HG02759 (cell line): ENCODE results near the gene CD244.

Experiments used
- ATAC-seq: cut with Tn5 transposase; IDR thresholded peaks from one replicate; pipeline ENCODE4 v1.9.1; 2021; ENCODE audit warnings: mild to moderate bottlenecking, moderate library complexity; ENCODE audit not compliant: unreplicated experiment

CD244 gene

DNA sequence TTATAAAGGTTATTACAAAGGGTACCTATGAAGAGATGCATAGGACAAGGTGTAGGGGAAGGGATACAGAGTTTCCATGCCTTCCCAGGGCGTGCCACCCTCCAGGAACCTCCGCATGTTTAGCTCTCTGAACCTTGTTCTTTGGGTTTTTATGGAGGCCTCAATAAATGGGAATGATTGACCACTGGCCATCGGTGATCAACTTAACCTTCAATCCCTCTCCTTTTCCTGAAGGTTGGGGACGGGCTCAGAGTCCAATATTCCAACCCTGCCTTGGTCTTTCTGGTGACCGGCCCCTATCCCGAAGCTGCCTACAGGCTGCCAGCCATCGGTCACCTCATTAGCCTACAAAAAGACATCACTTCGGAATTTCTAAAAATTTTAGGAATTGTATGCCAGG is 11.7 kb downstream of the CD244 start:
- ATAC-seq: no peak

DNA sequence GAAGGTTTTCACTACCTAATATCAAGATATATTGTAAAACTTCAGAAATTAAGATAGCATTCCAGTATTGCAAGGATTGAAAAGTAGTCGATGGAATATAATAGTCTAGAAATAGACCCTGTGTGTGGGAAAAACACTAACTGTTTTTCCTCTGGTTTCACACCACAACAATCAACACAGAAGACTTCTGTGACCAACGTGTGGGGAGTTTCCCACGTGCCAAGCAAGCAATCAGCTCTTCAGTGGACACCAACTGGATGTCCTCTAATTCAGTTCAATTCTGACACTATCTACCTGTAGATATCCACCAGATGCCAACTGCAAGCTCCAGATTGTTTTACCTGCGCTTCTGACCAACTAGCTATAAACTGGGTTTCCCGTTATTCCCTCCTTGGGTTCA is 12.1 kb downstream of the CD244 start:
- no peak for ATAC-seq

DNA sequence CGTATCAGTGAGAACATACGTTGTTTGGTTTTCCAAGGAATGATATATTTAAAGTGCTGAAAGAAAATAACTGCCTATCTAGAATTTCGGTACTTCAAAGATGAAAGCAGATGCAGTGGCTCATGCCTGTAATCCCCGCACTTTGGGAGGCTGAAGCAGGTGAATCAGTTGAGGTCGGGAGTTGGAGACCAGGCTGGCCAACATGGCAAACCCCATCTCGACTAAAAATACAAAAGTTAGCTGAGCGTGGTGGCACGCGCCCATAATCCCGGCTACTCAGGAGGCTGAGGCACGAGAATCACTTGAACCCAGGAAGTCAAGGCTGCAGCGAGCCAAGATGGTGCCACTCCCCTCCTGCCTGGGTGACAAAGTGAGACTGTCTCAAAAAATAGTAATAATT is 16.4 kb downstream of the CD244 start:
- ATAC-seq: no peak

DNA sequence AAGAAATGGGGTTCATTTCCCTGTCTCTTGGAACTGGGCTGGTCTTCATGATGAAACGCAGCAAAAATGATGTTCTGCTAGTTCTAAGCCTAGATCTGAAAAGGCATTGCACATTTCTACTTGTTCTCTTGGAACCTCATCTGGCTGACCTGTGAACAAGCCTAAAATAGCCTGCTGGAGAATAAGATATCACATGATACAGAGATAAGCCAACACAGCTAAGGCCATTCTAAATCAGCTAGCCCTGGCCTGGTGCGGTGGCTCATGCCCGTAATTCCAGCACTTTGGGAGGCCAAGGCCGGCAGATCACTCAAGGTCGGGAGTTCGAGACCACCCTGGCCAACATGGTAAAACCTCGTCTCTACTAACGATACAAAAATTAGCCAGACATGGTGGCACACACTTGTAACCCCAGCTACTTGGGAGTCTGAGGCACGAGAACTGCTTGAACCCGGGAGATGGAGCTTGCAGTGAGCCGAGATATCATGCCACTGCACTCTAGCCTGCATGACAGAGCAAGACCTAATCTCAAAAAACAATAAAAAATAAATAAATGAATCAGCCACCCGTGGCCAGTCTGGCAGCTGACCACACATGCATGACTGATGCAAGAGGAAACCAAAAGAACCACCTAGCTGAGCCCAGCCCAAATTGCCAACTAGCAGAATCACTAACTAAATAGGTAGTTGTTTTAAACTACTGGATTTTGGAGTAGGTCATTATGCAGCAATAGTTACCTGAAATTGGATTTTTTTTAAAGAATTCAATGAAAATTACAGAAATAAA is 18.0 kb downstream of the CD244 start:
- no peak for ATAC-seq

DNA sequence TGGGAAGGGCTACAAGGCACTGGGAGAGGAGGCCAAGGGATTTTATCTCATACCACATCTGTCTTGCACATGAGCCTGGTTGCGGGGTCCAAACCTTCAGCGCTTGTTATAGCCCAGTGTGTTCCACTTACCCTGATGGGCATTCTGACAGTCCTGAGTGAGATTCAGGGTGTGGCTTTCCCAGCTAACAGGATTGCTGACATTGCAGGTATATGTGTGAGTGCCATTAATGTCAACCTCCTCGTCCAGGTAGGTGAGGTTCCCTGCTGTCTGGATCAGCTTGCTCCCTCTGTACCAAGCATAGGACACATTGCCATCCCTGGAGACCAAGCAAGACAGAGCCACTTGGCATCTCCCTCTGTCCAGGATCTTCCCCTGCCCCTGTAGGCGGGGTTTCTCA is 21.6 kb downstream of the CD244 start:
- ATAC-seq: no peak

DNA sequence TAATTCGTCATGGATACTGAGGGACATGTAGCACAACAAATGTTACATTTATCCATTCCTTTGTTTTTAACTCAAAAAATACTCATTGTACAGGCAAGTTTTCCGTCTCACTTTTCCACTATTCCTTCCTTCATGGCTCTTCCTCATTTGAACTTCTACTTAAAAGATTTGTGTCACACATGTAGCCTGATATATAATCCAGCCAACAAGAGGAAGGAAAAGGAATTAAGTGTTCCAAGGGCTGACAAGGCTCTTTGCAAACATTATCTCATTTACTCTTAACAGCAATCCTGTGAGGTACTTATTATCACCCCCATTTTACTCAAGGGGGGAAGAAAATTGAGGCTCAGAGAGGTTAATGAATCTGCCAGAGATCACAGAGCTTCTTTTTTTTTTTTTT is 22.9 kb downstream of the CD244 start:
- no peak for ATAC-seq

DNA sequence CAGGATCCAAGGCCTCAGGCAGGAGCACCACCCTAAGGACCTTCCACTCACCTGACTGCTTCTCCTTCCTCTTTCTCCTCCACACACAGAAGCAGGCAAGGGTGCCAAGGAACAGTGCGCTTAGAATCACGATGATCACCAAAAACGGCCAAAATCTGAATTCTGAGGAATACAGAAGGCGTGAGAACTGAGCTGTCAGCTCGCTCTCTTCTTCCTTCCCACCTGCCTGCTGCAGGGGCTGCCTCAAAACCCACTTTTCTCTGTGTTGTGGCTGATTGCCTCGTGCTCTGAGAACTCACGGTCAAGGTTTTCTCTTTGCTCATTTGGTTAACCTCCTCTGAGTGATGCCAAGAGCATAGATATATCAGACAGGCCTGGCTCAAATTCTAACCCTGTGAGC is 23.8 kb downstream of the CD244 start:
- ATAC-seq: no peak

DNA sequence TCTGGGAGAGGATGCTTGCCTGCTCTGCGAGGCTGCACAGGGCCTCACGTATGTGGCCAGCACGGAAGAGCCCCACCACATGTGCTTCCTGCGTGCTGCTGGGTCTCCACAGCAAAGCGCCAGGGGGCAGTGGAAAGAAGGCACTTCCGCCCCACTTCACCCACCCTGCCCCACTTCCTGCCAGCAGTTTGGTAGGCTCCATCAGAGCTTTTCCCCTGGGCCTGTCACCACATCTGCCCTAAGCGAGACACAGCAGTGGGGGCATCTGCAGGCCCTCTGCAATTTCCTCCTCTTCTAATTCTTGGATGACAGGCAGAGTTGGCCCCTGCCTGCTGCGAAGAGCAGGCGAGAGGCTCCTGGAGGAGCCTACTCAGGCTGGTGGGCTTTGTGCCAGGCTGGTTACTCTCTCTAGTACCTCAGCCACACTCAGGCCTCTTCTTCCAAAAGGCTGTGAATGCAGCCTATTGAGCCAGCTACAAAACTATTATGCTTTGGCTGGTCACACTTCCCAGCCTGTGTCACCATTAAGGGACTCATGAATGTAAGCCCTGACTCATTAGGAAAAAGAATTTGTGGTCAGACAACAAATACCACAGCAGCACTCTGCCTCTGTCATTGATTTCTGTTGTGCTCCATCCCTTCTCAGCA is 25.0 kb downstream of the CD244 start:
- ATAC-seq: peak; percentile 80

DNA sequence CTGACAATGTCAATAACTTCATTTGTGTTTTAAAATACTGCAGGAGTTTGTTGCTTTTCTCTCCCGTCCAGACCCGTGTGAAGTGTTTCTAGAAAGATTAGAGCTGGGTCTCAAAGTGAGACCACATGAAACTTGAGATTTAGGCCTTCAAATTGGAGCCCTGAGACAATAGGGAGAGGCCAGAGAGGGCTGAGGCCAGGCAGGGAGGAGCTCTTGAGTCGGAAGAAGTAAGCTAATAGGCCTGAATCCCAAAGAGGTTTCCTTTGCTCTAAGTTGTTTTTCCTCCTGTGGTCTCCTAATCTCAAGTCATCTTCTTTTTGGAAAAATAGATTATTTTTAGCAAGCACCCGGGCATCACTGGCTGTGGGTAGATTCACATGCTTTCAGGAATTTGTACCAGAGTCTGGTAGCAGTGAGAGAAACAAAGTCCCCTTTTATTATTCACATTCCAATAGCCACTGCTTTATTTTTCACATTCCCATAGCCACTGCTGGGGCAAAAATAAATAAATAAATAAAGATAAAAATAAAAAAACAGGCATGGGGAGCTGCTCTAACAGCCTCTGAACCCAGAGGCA is 25.6 kb downstream of the CD244 start:
- no peak for ATAC-seq

DNA sequence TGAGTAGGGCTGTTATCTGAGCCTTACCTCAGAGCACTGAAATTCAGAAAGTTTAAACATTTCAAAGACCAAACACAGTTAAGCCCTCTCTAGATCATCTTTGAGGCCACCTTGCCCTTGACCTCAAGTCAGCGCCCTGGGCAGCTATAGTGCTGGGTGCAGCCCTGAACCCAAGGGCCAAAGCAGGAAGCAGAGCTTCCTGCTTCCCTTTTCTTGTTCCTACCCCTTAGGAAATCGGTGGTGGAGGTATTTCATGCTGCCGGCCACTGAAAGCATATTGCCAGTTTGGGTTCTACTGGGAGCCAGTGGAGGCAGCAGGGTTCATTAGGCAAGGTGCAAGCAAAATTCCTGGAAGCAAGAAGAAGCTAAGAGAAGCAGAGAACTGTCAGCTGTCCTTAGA is 26.1 kb downstream of the CD244 start:
- ATAC-seq: no peak

DNA sequence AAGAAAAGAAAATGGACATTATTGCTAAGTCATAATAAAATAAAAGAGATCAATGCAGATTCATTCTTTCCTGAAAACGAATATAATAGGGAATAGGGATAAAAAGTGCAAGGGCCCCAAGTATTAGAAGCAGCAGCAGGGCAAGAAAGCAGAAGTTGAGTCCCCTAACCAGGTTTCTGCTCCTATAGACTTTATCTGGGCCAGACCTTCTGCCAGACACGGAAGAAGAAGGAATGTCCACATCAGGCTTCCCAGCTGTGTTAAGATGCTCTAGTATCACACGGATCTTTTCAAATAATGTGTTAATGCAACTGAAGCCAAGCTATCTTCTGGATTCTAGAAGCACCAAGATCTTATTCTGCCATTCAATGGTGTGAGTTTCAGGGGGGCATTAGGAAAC is 26.9 kb downstream of the CD244 start:
- ATAC-seq: no peak

DNA sequence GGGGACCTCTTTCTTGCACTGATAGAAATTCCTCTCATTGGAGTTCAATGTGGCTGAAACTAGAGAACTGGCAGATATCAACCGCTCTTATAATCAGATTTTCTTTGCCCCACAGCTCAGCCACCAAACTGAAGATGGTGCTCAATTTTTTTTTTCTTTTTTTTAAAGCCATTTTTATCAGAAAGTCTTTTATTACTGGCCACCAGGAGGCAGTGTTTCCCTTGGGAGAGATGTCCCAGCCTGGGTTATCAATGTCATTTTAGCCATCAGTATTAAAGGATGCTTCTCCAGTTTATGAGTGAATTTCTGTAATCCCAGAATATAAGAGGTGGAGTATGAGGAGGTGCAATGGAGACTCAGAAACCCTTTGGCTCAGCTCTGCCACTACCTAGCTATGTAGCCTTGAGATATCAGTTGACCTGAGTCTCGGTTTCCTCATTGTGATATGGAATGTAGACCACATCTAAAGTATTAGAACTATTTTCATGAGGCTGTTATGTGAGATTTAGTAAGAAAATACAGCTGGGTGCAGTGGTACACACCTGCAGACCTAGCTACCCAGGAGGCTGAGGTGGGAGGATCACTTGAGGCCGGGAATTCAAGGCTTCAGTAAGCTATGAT is 27.6 kb downstream of the CD244 start:
- no peak for ATAC-seq

DNA sequence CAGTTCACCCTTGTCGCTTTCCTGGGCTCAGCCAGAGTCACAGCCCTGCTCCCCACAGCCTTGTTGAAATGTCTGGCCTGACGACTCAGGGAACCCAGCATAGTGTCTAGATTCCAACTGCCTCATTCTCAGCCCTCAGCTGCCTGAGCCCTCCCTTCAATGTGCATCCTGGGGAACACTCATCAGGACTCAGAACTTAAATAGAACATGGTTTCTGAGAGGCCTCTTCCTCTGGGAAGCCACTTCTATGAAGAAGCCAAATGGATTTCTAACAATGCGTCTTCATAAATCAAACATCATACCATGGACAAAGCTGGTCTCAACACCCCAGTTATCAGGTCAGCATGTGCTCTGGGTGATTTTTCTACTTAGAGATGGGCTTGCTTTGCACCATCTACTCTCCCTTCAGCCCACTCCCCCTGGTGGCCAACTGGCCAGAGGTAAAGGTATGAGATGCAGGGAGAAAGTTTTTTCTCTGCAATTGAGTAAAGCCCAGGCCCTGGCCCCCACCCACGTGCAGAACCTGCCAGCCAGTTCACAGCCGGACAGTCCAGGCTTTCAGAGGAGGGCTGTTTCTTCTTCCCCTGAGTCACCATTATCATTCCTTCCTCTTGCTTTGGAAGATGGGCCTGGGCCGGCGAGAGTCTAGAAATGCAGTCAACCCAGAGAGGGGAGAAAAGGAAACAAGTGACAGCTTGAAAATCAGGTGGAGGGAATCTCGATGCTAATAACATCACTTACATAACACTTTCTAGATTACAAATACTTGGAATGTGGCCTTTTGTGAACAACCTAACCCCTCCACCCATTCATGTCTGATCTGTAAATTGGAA is 32.1 kb downstream of the CD244 start:
- no peak for ATAC-seq

DNA sequence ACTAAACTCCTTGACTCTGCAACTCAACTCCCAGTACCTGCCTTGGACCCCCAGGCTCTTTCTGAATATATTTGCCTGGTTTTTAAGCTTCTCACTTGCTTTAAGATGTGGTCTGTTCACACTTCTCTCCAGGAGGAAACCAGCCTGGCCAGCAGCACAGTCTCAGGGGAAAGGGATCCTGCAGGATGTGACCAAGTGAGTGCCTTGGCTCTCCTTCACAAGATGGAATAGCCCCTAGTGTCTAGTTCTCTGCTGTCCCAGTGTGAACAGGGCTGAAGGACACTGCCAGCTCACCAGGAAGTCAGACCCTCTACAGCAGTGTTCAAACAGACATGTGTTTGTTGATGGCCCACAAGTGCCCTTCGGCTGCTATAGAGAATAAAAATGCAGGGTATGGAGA is 32.9 kb downstream of the CD244 start:
- no peak for ATAC-seq

DNA sequence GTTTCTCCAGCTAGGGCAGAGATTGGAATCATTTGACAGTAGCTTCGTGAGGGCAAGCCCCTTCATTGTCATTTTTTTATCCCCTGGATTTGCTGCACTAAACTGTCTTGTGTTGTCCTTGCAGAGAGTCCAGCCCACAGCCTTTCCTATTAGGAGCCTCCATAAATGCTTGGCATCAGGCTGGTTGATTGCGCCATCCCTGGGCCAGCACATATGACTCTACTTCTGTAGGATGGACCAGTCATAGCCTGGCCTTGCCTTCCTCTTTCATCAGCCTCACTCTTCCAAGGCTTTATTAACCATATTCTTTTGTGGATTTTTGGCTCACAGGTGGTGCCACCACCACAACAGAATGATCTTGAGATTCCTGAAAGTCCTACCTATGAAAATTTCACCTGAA is 35.3 kb downstream of the CD244 start:
- ATAC-seq: no peak

DNA sequence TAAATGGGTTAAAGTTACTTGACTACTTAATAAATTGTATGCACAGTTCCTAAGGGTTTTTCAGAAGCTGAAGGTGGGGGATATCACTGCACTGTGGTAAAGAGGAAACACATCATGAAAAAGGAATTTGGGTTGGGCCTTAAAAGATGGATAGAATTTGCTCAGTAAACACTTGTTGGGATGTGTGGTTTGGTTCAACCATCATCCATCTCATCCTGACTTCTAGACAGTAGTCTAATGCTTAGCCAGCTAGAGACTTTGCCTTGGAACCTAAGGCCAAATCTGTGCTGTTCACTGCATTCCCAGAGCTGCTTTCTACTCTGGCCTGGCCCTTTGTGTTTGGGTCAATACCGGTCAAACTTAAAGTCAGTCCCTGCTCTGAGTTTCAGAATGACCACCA is 36.1 kb downstream of the CD244 start:
- no peak for ATAC-seq

DNA sequence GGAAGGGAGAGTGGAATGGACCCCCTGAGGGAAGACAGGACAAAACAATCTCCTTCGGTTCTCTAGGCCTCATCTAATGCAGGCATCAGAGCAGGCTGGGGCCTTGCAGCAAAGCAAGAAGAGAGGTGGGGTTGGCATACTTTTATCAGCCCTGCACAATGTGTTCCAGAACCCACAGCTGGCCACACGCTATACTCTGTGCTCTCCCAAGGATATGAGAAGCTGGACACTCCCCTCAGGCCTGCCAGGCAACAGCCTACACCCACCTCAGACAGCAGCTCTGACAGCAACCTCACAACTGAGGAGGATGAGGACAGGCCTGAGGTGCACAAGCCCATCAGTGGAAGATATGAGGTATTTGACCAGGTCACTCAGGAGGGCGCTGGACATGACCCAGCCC is 39.4 kb downstream of the CD244 start:
- no peak for ATAC-seq

DNA sequence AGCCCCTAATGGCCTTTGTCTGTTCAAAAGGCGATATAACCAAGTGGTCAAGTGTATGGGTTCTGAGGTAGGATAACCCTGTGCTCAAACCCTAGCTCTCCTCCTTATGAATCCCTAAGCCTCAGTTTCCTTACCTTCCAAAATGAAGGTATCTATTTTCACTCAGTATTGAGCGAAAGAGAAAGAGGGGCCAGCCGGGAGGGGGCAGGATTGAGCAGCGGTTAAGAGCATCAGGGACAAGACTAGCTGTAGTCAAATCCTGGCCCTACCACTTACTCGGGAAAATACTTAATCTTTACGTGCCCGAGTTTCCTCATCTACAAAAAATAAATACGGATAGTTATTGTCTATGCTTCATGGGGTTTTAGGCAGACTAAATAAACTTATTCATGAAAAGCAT is 41.1 kb downstream of the CD244 start:
- ATAC-seq: no peak

DNA sequence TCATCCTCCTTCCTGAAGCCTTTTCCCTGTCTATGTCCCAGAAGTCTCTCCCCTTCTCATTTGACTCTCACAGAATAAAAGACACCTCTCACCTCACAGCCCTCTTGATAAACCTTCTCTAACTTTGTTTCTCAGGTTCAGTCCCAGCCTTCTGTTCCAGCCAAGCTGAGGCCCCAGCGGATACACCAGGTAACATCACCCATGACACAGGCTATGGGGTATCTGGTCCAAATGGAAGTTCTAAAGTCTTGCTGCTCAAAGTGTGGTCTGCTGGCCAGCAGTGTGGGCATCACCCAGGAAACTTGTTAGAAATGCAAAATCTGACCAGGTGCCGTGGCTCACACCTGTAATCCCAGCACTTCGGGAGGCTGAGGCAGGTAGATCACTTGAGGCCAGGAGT is 43.5 kb downstream of the CD244 start:
- ATAC-seq: no peak

DNA sequence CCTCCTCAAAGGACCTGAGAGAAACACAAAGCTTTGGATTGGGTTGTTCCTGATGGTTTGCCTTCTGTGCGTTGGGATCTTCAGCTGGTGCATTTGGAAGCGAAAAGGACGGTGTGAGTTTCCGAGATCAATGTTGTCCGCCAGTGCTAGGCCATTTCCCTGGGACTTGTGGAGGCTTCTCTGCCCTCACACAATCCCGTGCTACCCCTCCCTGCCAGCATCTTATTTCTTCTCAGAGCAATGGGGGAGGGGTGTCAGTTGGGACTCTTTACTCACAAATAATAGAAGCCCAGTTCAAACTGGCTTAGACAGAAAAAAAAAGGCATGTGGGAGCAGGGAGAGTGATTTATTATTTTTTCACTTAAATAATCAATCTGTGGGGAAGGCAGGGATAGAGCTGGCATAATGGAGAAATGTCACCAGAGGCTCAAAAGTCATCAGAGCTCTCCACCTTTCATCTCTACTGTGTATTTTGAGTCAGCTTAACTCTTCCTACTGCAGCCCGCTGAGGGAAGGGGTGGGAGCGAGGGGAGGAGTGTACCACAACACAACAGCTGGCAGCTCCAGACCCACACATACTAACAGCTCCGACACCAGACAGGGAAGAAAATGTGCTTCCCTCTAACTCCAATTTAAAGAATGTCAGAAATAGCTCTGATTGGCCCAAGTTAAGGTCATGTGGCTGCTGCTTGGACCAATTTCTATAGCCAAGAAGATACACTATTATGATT is 44.3 kb downstream of the CD244 start:
- no peak for ATAC-seq
